OCI-LY1 (cell line): Measurements from ENCODE around the gene BHLHE23.
"Not testable (repeated sequence)": the region's sequence is repeated elsewhere in the genome, so short reads cannot be mapped to it uniquely, and the experiment has no call there.

Source experiments
- H2AFZ ChIP-seq: fragments of 200-600 bp; sonication (generic), shearing (Covaris generic); 2 replicates; pipeline ENCODE4 v1.6.0; 2014; ENCODE audit warnings: antibody characterized with exemption, mild to moderate bottlenecking, low read length
- H3F3A ChIP-seq: fragments of 200-600 bp; sonication (generic), shearing (Covaris generic); 2 replicates; pipeline ENCODE4 v1.6.0; 2014; ENCODE audit warnings: mild to moderate bottlenecking, antibody characterized with exemption, low read length, moderate library complexity; ENCODE audit not compliant: insufficient read depth
- H3K27ac ChIP-seq: fragments of 200-600 bp; sonication (generic); 2 replicates; pipeline ENCODE4 v1.5.1; 2014; ENCODE audit warnings: low read length, mixed run types, mild to moderate bottlenecking, low read depth; ENCODE audit not compliant: poor library complexity, severe bottlenecking
- H3K27me3 ChIP-seq: fragments of 200-600 bp; sonication (generic); 2 replicates; pipeline ENCODE4 v1.6.0; 2014; ENCODE audit warnings: antibody characterized with exemption, mild to moderate bottlenecking, low read length, moderate library complexity; ENCODE audit not compliant: insufficient read depth
- H3K36me3 ChIP-seq: fragments of 200-600 bp; sonication (generic); 2 replicates; pipeline ENCODE4 v1.6.1; 2014; ENCODE audit warnings: mild to moderate bottlenecking, antibody characterized with exemption, low read length, moderate library complexity, mixed read lengths; ENCODE audit not compliant: insufficient read depth
- H3K4me1 ChIP-seq: fragments of 200-600 bp; sonication (generic); 2 replicates; pipeline ENCODE4 v1.5.1; 2014; ENCODE audit warnings: mild to moderate bottlenecking, low read length, moderate library complexity; ENCODE audit not compliant: insufficient read depth, severe bottlenecking
- H3K4me2 ChIP-seq: fragments of 200-600 bp; sonication (generic), shearing (Covaris generic); 2 replicates; pipeline ENCODE4 v1.6.1; 2014; ENCODE audit warnings: low read length
- H3K4me3 ChIP-seq: fragments of 200-600 bp; sonication (generic); 2 replicates; pipeline ENCODE4 v1.5.1; 2014; ENCODE audit warnings: low read length, low read depth, mild to moderate bottlenecking, mixed read lengths; ENCODE audit not compliant: poor library complexity, severe bottlenecking
- H3K79me2 ChIP-seq: fragments of 200-600 bp; shearing (Covaris generic); 2 replicates; pipeline ENCODE4 v1.6.1; 2016; ENCODE audit warnings: mixed run types, low read length, mixed read lengths; ENCODE audit not compliant: insufficient read depth
- H3K9ac ChIP-seq: fragments of 200-600 bp; sonication (generic), shearing (Covaris generic); 2 replicates; pipeline ENCODE4 v1.6.1; 2014; ENCODE audit warnings: mild to moderate bottlenecking, low read length, mixed read lengths
- H3K9me2 ChIP-seq: fragments of 200-600 bp; sonication (generic), shearing (Covaris generic); 2 replicates; pipeline ENCODE4 v1.6.1; 2014; ENCODE audit warnings: low read depth, mild to moderate bottlenecking, low read length, mixed read lengths
- H3K9me3 ChIP-seq: fragments of 200-600 bp; shearing (Covaris generic); 2 replicates; pipeline ENCODE4 v1.6.1; 2014; ENCODE audit warnings: low read length, mixed read lengths
- H4K20me1 ChIP-seq: fragments of 200-600 bp; sonication (generic), shearing (Covaris generic); 2 replicates; pipeline ENCODE4 v1.6.0; 2016; ENCODE audit warnings: mild to moderate bottlenecking, low read length; ENCODE audit not compliant: insufficient read depth
- CTCF ChIP-seq: fragments of 200-600 bp; sonication (generic), shearing (Covaris generic); IDR thresholded peaks from 2 replicates; pipeline ENCODE4 v1.5.1; 2017; ENCODE audit warnings: mild to moderate bottlenecking, antibody characterized with exemption, low read length, moderate library complexity, mixed read lengths
- EZH2 ChIP-seq: fragments of 200-600 bp; sonication (generic), shearing (Covaris generic); IDR thresholded peaks from 2 replicates; pipeline ENCODE4 v1.8.0; 2017; ENCODE audit warnings: borderline replicate concordance, mixed run types, mild to moderate bottlenecking, antibody characterized with exemption, low read length, moderate library complexity, mixed read lengths

The BHLHE23 gene

GRCh38 chr20:63037669-63038268 lies 31.0 kb upstream of the BHLHE23 start:
- Histone ChIP-seq H3K27ac (no peak overlapping the region), H3K79me2 (no peaks in the 10 kb centered on the region), H3K4me3 (no peak overlapping the region), H3K9me3 (no peaks in the 10 kb centered on the region), H4K20me1 (no peaks in the 10 kb centered on the region), H3K36me3 (no peaks in the 10 kb centered on the region), H3K4me1 (peaks cover 9% of the 10 kb centered on the region), H3K4me2 (no peak overlapping the region), H3K9me2 (no peaks in the 10 kb centered on the region), H2AFZ (no peak overlapping the region), H3K27me3 (no peaks in the 10 kb centered on the region; the same call in 1 of the 2 replicates), H3K9ac (no peak overlapping the region), H3F3A (no peaks in the 10 kb centered on the region)
- TF ChIP-seq EZH2 (no peak), CTCF (no peak)

- H3K4me1 ChIP-seq = peaks cover 9% of the 10 kb centered on the region
- H4K20me1 ChIP-seq = no peaks in the 10 kb centered on the region
- H3K4me3 ChIP-seq = no peak overlapping the region
- H3K27me3 ChIP-seq = no peaks in the 10 kb centered on the region; the same call in 1 of the 2 replicates
- no peaks in the 10 kb centered on the region for H3K9me3 ChIP-seq
- H3K9ac ChIP-seq = no peak overlapping the region
- H3K9me2 ChIP-seq = no peaks in the 10 kb centered on the region
- TF ChIP-seq CTCF = no peak
- no peak for TF ChIP-seq EZH2
- no peak overlapping the region for H3K4me2 ChIP-seq
- H3K27ac ChIP-seq = no peak overlapping the region
- H3K36me3 ChIP-seq = no peaks in the 10 kb centered on the region
- H3F3A ChIP-seq = no peaks in the 10 kb centered on the region
- no peak overlapping the region for H2AFZ ChIP-seq
- H3K79me2 ChIP-seq = no peaks in the 10 kb centered on the region
Observed at GRCh38 chr20:63036291-63036690, 29.5 kb upstream of the BHLHE23 start.

- no peaks in the 10 kb centered on the region for H3K9me3 ChIP-seq
- H3K79me2 ChIP-seq = no peaks in the 10 kb centered on the region
- no peak overlapping the region for H3K4me3 ChIP-seq
- H3K9me2 ChIP-seq = no peaks in the 10 kb centered on the region
- no peaks in the 10 kb centered on the region for H3K36me3 ChIP-seq
- no peak overlapping the region for H3K27ac ChIP-seq
- no peak overlapping the region for H3K9ac ChIP-seq
- H3F3A ChIP-seq = no peaks in the 10 kb centered on the region
- H3K4me1 ChIP-seq = peaks cover 9% of the 10 kb centered on the region
- TF ChIP-seq EZH2 (no peak), CTCF (no peak)
- no peaks in the 10 kb centered on the region for H4K20me1 ChIP-seq
- H3K27me3 ChIP-seq = no peaks in the 10 kb centered on the region; the same call in 1 of the 2 replicates
- no peak overlapping the region for H2AFZ ChIP-seq
- H3K4me2 ChIP-seq = no peak overlapping the region
Observed at GRCh38 chr20:63035603-63036185, 28.9 kb upstream of the BHLHE23 start.

GRCh38 chr20:63034710-63035602 lies 28.2 kb upstream of the BHLHE23 start:
- H3K27ac ChIP-seq, H3K4me2 ChIP-seq, H3K9ac ChIP-seq, H3K36me3 ChIP-seq, H3K79me2 ChIP-seq, H3K9me2 ChIP-seq, H4K20me1 ChIP-seq, H3K4me1 ChIP-seq, H3K4me3 ChIP-seq, H2AFZ ChIP-seq, H3K9me3 ChIP-seq, H3F3A ChIP-seq, H3K27me3 ChIP-seq: not testable (repeated sequence)
